Measurements from ENCODE around the gene LIPI. TPM values are rescaled to one million over a fixed set of nuclear protein-coding genes. Genes with fewer than 3 reads are reported as not detected.

Gene LIPI
- total RNA-seq = not detected

- H3K36me3 Mint-ChIP-seq (ENCODE audit: insufficient read depth in 2 of 2) = no peaks in the 10 kb centered on the region
- no peak within 1 kb of the TSS for H3K4me3 Mint-ChIP-seq
- H3K27ac Mint-ChIP-seq = no peak within 1 kb of the TSS
- H3K4me1 Mint-ChIP-seq (ENCODE audit: low read depth) = peaks cover 3% of the 10 kb centered on the region
- no peak for ATAC-seq (replicated peaks in 1 of 2)
- H3K9me3 Mint-ChIP-seq = no peaks in the 10 kb centered on the region
- H3K27me3 Mint-ChIP-seq (ENCODE audit: low read depth) = peaks cover 18% of the 10 kb centered on the region
- DNase-seq = no peak
Measured at GRCh38 chr21:14210738-14211137, at the start of gene LIPI. LIPI (minus strand) TSS chr21:14210955; CDS start chr21:14210845, 110 bp downstream.

DNA sequence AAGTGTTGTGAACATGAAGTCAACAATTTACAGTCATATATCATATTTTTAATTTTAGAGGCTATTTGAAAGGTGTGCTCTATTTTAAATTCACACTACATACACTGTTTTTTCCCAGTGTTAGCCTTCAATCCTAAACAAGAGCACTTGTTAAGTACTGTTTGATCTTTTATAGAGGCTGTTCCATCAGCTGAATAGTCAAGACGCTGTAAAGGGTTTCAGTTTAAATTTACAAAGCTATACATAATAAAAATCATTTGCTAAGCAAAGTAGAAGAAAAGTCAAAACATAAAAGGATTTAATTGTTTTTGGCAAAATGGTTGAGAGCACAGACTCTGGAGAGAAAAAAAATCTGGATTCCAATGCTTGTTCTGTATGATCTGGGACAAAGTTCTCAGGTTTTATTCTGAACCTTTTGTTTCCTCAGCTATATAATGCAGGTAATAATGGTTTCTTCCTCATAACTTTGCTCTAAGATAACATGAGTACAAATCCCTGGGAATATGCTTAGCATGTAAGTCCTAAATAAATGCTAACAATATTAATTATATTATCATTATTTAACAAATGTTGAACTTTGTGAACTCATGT lies 49.5 kb upstream of the LIPI start:
- ATAC-seq (replicated peaks in 1 of 2) = no peak
- Mint-ChIP-seq H3K9me3 (no peaks in the 10 kb centered on the region), H3K36me3 (ENCODE audit: insufficient read depth in 2 of 2) (no peaks in the 10 kb centered on the region), H3K27me3 (ENCODE audit: low read depth) (no peaks in the 10 kb centered on the region), H3K4me3 (no peak overlapping the region), H3K4me1 (ENCODE audit: low read depth) (peaks cover 7% of the 10 kb centered on the region), H3K27ac (no peak overlapping the region)
- DNase-seq = no peak

- ATAC-seq (replicated peaks in 1 of 2) = no peak
- Mint-ChIP-seq H3K4me3 (no peak overlapping the region), H3K27ac (no peak overlapping the region), H3K9me3 (no peaks in the 10 kb centered on the region), H3K4me1 (ENCODE audit: low read depth) (peaks cover 7% of the 10 kb centered on the region), H3K36me3 (ENCODE audit: insufficient read depth in 2 of 2) (no peaks in the 10 kb centered on the region), H3K27me3 (ENCODE audit: low read depth) (no peaks in the 10 kb centered on the region)
- no peak for DNase-seq
Measured at GRCh38 chr21:14259747-14260146, 49.0 kb upstream of the LIPI start.

DNA sequence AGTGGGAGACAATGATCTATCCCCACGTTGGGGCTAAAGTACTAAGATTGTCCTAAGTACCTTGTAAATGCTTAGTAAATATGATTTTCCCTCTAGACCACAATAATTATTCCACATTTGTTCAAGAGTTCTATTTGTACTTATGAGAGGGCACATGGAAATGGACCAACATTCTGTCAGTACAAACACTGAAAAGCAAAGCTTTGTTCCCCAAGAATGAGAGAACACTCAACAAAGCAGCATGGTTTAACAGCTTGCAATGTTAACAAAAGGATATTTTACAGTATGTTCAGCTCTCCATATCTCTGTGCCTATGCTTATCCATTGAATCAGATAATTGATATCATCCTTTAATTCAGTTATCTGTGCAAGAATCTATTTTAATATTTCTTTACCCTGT lies 40.6 kb upstream of the LIPI start:
- H3K4me1 Mint-ChIP-seq (ENCODE audit: low read depth) = peaks cover 4% of the 10 kb centered on the region
- H3K4me3 Mint-ChIP-seq = no peak overlapping the region
- no peak for DNase-seq
- no peaks in the 10 kb centered on the region for H3K27me3 Mint-ChIP-seq (ENCODE audit: low read depth)
- no peak overlapping the region for H3K27ac Mint-ChIP-seq
- no peaks in the 10 kb centered on the region for H3K36me3 Mint-ChIP-seq (ENCODE audit: insufficient read depth in 2 of 2)
- H3K9me3 Mint-ChIP-seq = no peaks in the 10 kb centered on the region
- ATAC-seq (replicated peaks in 1 of 2) = no peak

DNA sequence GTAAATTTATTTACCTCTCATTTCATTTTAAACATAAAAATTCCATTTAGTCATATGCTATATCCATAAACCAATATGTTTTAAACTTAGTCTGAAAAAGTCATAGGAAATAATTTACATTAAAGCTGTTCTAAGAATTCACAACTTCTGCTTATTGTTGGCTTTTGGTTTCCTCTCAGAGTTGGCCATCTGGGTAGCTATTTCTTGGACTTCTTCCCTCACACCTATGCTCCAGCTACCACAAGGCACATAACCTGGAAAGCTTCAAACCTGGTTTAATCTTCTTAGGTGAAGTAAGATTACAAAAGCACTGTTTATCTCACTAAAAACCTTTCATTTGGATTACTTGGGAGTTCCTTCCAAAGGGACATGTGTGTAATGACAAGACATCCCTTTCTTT lies 35.0 kb upstream of the LIPI start:
- no peak overlapping the region for H3K4me3 Mint-ChIP-seq
- peaks cover 0 to 2% of the 10 kb centered on the region in 2 donors for H3K9me3 Mint-ChIP-seq
- H3K4me1 Mint-ChIP-seq (ENCODE audit: low read depth) = peaks cover 11% of the 10 kb centered on the region
- H3K27me3 Mint-ChIP-seq (ENCODE audit: low read depth) = no peaks in the 10 kb centered on the region
- no peaks in the 10 kb centered on the region for H3K36me3 Mint-ChIP-seq (ENCODE audit: insufficient read depth in 2 of 2)
- DNase-seq (no peak), ATAC-seq (replicated peaks in 1 of 2) (no peak)
- no peak overlapping the region for H3K27ac Mint-ChIP-seq

GRCh38 chr21:14244911-14245310 lies 34.2 kb upstream of the LIPI start:
- Mint-ChIP-seq H3K4me3 (no peak overlapping the region), H3K9me3 (peaks cover 0 to 3% of the 10 kb centered on the region in 2 donors), H3K27ac (no peak overlapping the region), H3K36me3 (ENCODE audit: insufficient read depth in 2 of 2) (no peaks in the 10 kb centered on the region), H3K4me1 (ENCODE audit: low read depth) (peaks cover 13% of the 10 kb centered on the region), H3K27me3 (ENCODE audit: low read depth) (no peaks in the 10 kb centered on the region)
- DNase-seq = no peak
- no peak for ATAC-seq (replicated peaks in 1 of 2)

- Mint-ChIP-seq H3K9me3 (peaks cover 0 to 3% of the 10 kb centered on the region in 2 donors), H3K36me3 (ENCODE audit: insufficient read depth in 2 of 2) (no peaks in the 10 kb centered on the region), H3K4me3 (no peak overlapping the region), H3K4me1 (ENCODE audit: low read depth) (peaks cover 13% of the 10 kb centered on the region), H3K27ac (no peak overlapping the region), H3K27me3 (ENCODE audit: low read depth) (no peaks in the 10 kb centered on the region)
- DNase-seq (no peak), ATAC-seq (replicated peaks in 1 of 2) (no peak)
Measured at GRCh38 chr21:14243874-14244273, 33.1 kb upstream of the LIPI start.

- Mint-ChIP-seq H3K4me3 (no peak overlapping the region), H3K9me3 (peaks cover 0 to 3% of the 10 kb centered on the region in 2 donors), H3K4me1 (ENCODE audit: low read depth) (peaks cover 13% of the 10 kb centered on the region), H3K27ac (no peak overlapping the region), H3K27me3 (ENCODE audit: low read depth) (no peaks in the 10 kb centered on the region), H3K36me3 (ENCODE audit: insufficient read depth in 2 of 2) (no peaks in the 10 kb centered on the region)
- DNase-seq (no peak), ATAC-seq (replicated peaks in 1 of 2) (no peak)
Measured at GRCh38 chr21:14243461-14243860, 32.7 kb upstream of the LIPI start.

DNA sequence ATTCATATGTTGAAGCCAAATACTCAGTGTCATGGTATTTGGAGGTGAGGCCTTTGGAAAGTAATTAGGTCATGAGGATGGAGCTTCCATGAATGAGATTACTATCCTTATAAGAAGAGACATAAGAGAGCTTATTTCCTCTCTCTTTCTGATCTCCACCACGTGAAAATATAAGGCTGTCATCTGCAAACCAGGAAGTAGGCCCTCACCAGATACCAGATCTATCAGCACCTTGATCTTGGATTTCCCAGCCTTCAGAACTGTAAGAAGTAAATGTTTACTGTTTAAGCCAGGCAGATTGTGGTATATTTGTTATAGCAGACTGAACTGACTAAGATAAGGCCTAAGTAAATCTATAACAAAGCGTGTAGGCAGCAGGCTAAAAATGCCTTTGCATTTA lies 30.5 kb upstream of the LIPI start:
- no peak overlapping the region for H3K4me3 Mint-ChIP-seq
- DNase-seq = no peak
- H3K27ac Mint-ChIP-seq = no peak overlapping the region

GRCh38 chr21:14239281-14239680 lies 28.5 kb upstream of the LIPI start:
- ATAC-seq (replicated peaks in 1 of 2) = no peak
- no peak for DNase-seq
- Mint-ChIP-seq H3K27me3 (ENCODE audit: low read depth) (no peaks in the 10 kb centered on the region), H3K36me3 (ENCODE audit: insufficient read depth in 2 of 2) (no peaks in the 10 kb centered on the region), H3K9me3 (peaks cover 0 to 3% of the 10 kb centered on the region in 2 donors), H3K27ac (no peak overlapping the region), H3K4me1 (ENCODE audit: low read depth) (peaks cover 13% of the 10 kb centered on the region), H3K4me3 (no peak overlapping the region)

More for the DNA sequence above, 30.5 kb upstream of the LIPI start:
- Mint-ChIP-seq H3K36me3 (ENCODE audit: insufficient read depth in 2 of 2) (no peaks in the 10 kb centered on the region), H3K9me3 (peaks cover 0 to 3% of the 10 kb centered on the region in 2 donors), H3K4me1 (ENCODE audit: low read depth) (peaks cover 13% of the 10 kb centered on the region), H3K27me3 (ENCODE audit: low read depth) (no peaks in the 10 kb centered on the region)
- no peak for ATAC-seq (replicated peaks in 1 of 2)

DNA sequence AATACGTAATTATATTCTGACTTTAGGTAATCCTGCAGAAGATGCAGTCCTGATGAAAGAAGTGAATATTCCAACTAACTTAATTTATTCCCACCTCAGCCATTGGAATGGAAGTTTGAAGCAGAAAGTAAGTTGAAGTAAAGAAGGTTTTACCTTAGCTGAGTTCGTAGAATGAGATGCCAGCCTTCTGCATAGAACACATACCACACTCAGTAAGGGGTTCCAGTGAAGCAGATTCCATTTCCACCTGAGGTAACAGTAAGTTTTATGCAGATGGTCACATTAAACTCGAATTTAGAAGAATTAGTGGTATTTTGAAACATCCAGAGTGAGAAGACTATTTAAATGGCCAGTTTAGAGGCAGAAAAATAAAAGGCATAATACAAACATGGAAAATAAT lies 25.4 kb upstream of the LIPI start:
- H3K4me1 Mint-ChIP-seq (ENCODE audit: low read depth) = peaks cover 6% of the 10 kb centered on the region
- H3K27me3 Mint-ChIP-seq (ENCODE audit: low read depth) = no peaks in the 10 kb centered on the region
- peaks cover 0 to 3% of the 10 kb centered on the region in 2 donors for H3K9me3 Mint-ChIP-seq
- H3K4me3 Mint-ChIP-seq = no peak overlapping the region
- H3K27ac Mint-ChIP-seq = no peak overlapping the region
- ATAC-seq (replicated peaks in 1 of 2) = no peak
- no peaks in the 10 kb centered on the region for H3K36me3 Mint-ChIP-seq (ENCODE audit: insufficient read depth in 2 of 2)
- DNase-seq = no peak

DNA sequence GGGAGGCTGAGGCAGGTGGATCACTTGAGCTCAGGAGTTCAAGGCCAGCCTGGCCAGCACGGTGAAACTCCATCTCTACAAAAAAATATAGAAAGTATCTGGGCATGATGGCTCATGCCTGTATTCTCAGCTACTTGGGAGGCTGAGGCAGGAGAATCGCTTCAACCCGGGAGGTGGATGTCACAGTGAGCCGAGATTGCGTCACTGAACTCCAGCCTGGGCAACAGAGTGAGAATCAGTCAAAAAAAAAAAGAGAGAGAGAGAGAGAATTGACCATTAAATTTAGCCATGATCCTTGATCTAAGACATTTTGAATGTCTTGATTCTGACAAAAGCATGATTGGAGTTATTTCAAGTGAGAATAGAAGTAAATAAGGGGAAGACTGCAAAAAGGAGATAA lies 24.3 kb upstream of the LIPI start:
- H3K9me3 Mint-ChIP-seq = peaks cover 2 to 3% of the 10 kb centered on the region in 2 donors

DNA sequence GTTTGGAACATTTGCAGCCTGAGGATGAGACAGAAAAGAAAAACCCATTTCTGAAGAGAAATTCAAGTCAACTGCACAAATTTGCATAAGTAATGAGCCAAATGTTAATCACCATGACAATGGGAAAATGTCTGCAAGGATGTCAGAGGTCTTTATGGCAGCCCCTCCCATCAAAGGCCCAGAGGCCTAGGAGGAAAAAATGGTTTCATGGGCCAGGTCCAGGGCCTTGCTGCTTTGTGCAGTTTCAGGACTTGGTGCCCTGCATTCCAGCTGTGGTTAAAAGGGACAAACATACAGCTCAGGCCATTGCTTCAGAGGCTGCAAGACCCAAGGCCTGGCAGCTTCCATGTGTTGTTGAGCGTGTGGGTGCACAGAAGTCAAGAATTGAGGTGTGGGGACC lies 18.6 kb upstream of the LIPI start:
- Mint-ChIP-seq H3K9me3 (peaks cover 8 to 11% of the 10 kb centered on the region in 2 donors), H3K4me3 (no peak overlapping the region), H3K27ac (no peak overlapping the region), H3K27me3 (ENCODE audit: low read depth) (no peaks in the 10 kb centered on the region), H3K36me3 (ENCODE audit: insufficient read depth in 2 of 2) (peaks cover 4 to 12% of the 10 kb centered on the region in 2 donors), H3K4me1 (ENCODE audit: low read depth) (no peaks in the 10 kb centered on the region)
- DNase-seq = no peak
- no peak for ATAC-seq (replicated peaks in 1 of 2)

More for the DNA sequence above, 24.3 kb upstream of the LIPI start:
- H3K27ac Mint-ChIP-seq = no peak overlapping the region
- H3K27me3 Mint-ChIP-seq (ENCODE audit: low read depth) = no peaks in the 10 kb centered on the region
- ATAC-seq (replicated peaks in 1 of 2) = no peak
- DNase-seq = no peak
- H3K4me1 Mint-ChIP-seq (ENCODE audit: low read depth) = no peaks in the 10 kb centered on the region
- peaks cover 2% of the 10 kb centered on the region in 2 donors for H3K36me3 Mint-ChIP-seq (ENCODE audit: insufficient read depth in 2 of 2)
- H3K4me3 Mint-ChIP-seq = no peak overlapping the region

- Mint-ChIP-seq H3K27me3 (ENCODE audit: low read depth) (no peaks in the 10 kb centered on the region), H3K9me3 (peaks cover 0 to under 1% of the 10 kb centered on the region in 2 donors), H3K4me3 (no peak overlapping the region), H3K36me3 (ENCODE audit: insufficient read depth in 2 of 2) (peaks cover under 1 to 2% of the 10 kb centered on the region in 2 donors), H3K4me1 (ENCODE audit: low read depth) (no peaks in the 10 kb centered on the region), H3K27ac (no peak overlapping the region)
- DNase-seq (no peak), ATAC-seq (replicated peaks in 1 of 2) (no peak)
Measured at GRCh38 chr21:14223365-14223764, 12.6 kb upstream of the LIPI start.
